NT2/D1 (cell line): ENCODE measurements around the gene TSPAN1.

Experiments
- SUZ12 ChIP-seq: IDR thresholded peaks from 2 replicates; pipeline ENCODE4 v1.6.1; 2011; ENCODE audit not compliant: insufficient read length, insufficient read depth; ENCODE audit errors: extremely low read depth
- YY1 ChIP-seq: IDR thresholded peaks from 2 replicates; pipeline ENCODE4 v1.6.1; 2011; ENCODE audit not compliant: insufficient read length, insufficient read depth

- no peak for TF ChIP-seq YY1
- no peak for TF ChIP-seq SUZ12
These were observed 10.2 kb downstream of the TSPAN1 start for GRCh38 chr1:46184920-46185658.
